Progenitor cell of endocrine pancreas (in vitro differentiated cells): Measurements from ENCODE around the gene SOX8. TPM values are rescaled to one million over a fixed set of nuclear protein-coding genes. Genes with fewer than 3 reads are reported as not detected.

Experiments
- DNase-seq: peaks from one replicate; pipeline ENCODE4 v3.0.0; 2021; ENCODE audit warnings: low spot score; ENCODE audit not compliant: unreplicated experiment
- H3K27ac Mint-ChIP-seq: 2 replicates; pipeline ENCODE4 v1.8.0; 2021; ENCODE audit warnings: mild to moderate bottlenecking, moderate library complexity, mixed read lengths
- H3K27me3 Mint-ChIP-seq: 2 replicates; pipeline ENCODE4 v1.8.0; 2021; ENCODE audit warnings: mixed read lengths
- H3K36me3 Mint-ChIP-seq: 2 replicates; pipeline ENCODE4 v1.8.0; 2022; ENCODE audit warnings: mixed read lengths; ENCODE audit not compliant: insufficient read depth
- H3K4me1 Mint-ChIP-seq: 2 replicates; pipeline ENCODE4 v1.8.0; 2021; ENCODE audit warnings: low read depth, mixed read lengths
- H3K4me3 Mint-ChIP-seq: 2 replicates; pipeline ENCODE4 v1.8.0; 2021; ENCODE audit warnings: low read depth, mild to moderate bottlenecking, moderate library complexity, mixed read lengths
- H3K9me3 Mint-ChIP-seq: 2 replicates; pipeline ENCODE4 v1.8.0; 2021; ENCODE audit warnings: low read depth, mixed read lengths
- CTCF ChIP-seq: fragments of 200-600 bp; sonication (generic); IDR thresholded peaks from one replicate; pipeline ENCODE4 v1.5.0; 2021; ENCODE audit warnings: antibody characterized with exemption, mild to moderate bottlenecking; ENCODE audit not compliant: unreplicated experiment
- total RNA-seq: library from RNA; stranded (reverse); gene quantifications from 2 replicates; pipeline ENCODE4 v1.2.1, GENCODE V29; 2021

SOX8 gene
- total RNA-seq, 1 donor from 2014 or later = 6.7 TPM

GRCh38 chr16:995783-996182 is 14.2 kb downstream of the SOX8 start:
- no peak for TF ChIP-seq CTCF
- Mint-ChIP-seq H3K27ac (no peak overlapping the region), H3K4me1 (peaks cover 2% of the 10 kb centered on the region), H3K27me3 (peaks cover 39% of the 10 kb centered on the region), H3K9me3 (no peaks in the 10 kb centered on the region), H3K36me3 (no peaks in the 10 kb centered on the region), H3K4me3 (no peak overlapping the region)
- DNase-seq = no peak

GRCh38 chr16:996681-997080 is 15.1 kb downstream of the SOX8 start:
- no peak overlapping the region for H3K4me3 Mint-ChIP-seq
- no peak overlapping the region for H3K27ac Mint-ChIP-seq
- no peaks in the 10 kb centered on the region for H3K36me3 Mint-ChIP-seq

GRCh38 chr16:997440-998051 is 16.0 kb downstream of the SOX8 start:
- Mint-ChIP-seq H3K27me3 (peaks cover 39% of the 10 kb centered on the region), H3K36me3 (no peaks in the 10 kb centered on the region), H3K9me3 (no peaks in the 10 kb centered on the region), H3K4me1 (peaks cover 2% of the 10 kb centered on the region), H3K4me3 (no peak overlapping the region), H3K27ac (no peak overlapping the region)
- TF ChIP-seq CTCF = no peak
- DNase-seq = peak; percentile 38

More at GRCh38 chr16:996681-997080, 15.1 kb downstream of the SOX8 start:
- Mint-ChIP-seq H3K4me1 (peaks cover 2% of the 10 kb centered on the region), H3K9me3 (no peaks in the 10 kb centered on the region), H3K27me3 (peaks cover 39% of the 10 kb centered on the region)
- no peak for DNase-seq
- no peak for TF ChIP-seq CTCF

- Mint-ChIP-seq H3K9me3 (no peaks in the 10 kb centered on the region), H3K27ac (no peak overlapping the region), H3K4me1 (peaks cover 2% of the 10 kb centered on the region), H3K36me3 (no peaks in the 10 kb centered on the region), H3K27me3 (peaks cover 39% of the 10 kb centered on the region), H3K4me3 (no peak overlapping the region)
- TF ChIP-seq CTCF = no peak
- DNase-seq = no peak
Measured at GRCh38 chr16:998211-998610, 16.6 kb downstream of the SOX8 start.

GRCh38 chr16:998615-999014 is 17.0 kb downstream of the SOX8 start:
- DNase-seq = no peak
- Mint-ChIP-seq H3K27ac (no peak overlapping the region), H3K4me3 (no peak overlapping the region), H3K4me1 (peaks cover 2% of the 10 kb centered on the region), H3K36me3 (no peaks in the 10 kb centered on the region), H3K27me3 (peaks cover 39% of the 10 kb centered on the region), H3K9me3 (no peaks in the 10 kb centered on the region)
- no peak for TF ChIP-seq CTCF
